ENCODE data around the gene KANSL1. TPM values are rescaled to one million over a fixed set of nuclear protein-coding genes. Genes with fewer than 3 reads are reported as not detected.
A peak's percentile ranks its signal among the peaks of the same experiment; 100 is the strongest.

The KANSL1 gene
- total RNA-seq, 1 donor from 2014 or later, result 121 TPM

GRCh38 chr17:46169913-46170638, 23.2 kb downstream of the KANSL1 start:
- TF ChIP-seq CTCF (conservative IDR thresholded peaks at IDR 0.05), result no peak
- DNase-seq (ENCODE audit: low read depth, low spot score), result no peak
- Mint-ChIP-seq H3K27me3 (ENCODE audit: low read depth) (no peaks in the 10 kb centered on the region), H3K4me1 (peaks cover 30% of the 10 kb centered on the region), H3K27ac (ENCODE audit: unreplicated experiment) (no peak overlapping the region), H3K4me3 (no peak overlapping the region), H3K36me3 (ENCODE audit: low read depth) (peaks cover 4% of the 10 kb centered on the region), H3K9me3 (no peaks in the 10 kb centered on the region)

GRCh38 chr17:46167826-46168569, 25.2 kb downstream of the KANSL1 start:
- DNase-seq (ENCODE audit: low read depth, low spot score), result no peak
- H3K4me3 Mint-ChIP-seq, result peak overlapping the region; percentile 24
- H3K27me3 Mint-ChIP-seq (ENCODE audit: low read depth), result no peaks in the 10 kb centered on the region
- TF ChIP-seq CTCF (conservative IDR thresholded peaks at IDR 0.05), result no peak
- peaks cover 42% of the 10 kb centered on the region for H3K4me1 Mint-ChIP-seq
- H3K27ac Mint-ChIP-seq (ENCODE audit: unreplicated experiment), result peak overlapping the region; percentile 57
- no peaks in the 10 kb centered on the region for H3K9me3 Mint-ChIP-seq
- H3K36me3 Mint-ChIP-seq (ENCODE audit: low read depth), result peaks cover 4% of the 10 kb centered on the region

GRCh38 chr17:46167267-46167666, 26.0 kb downstream of the KANSL1 start:
- TF ChIP-seq CTCF (conservative IDR thresholded peaks at IDR 0.05), result no peak
- peaks cover 45% of the 10 kb centered on the region for H3K4me1 Mint-ChIP-seq

GRCh38 chr17:46166692-46167249, 26.5 kb downstream of the KANSL1 start:
- H3K27me3 Mint-ChIP-seq (ENCODE audit: low read depth), result no peaks in the 10 kb centered on the region
- H3K27ac Mint-ChIP-seq (ENCODE audit: unreplicated experiment), result no peak overlapping the region
- peaks cover 9% of the 10 kb centered on the region for H3K36me3 Mint-ChIP-seq (ENCODE audit: low read depth)
- DNase-seq (ENCODE audit: low read depth, low spot score), result no peak
- H3K4me3 Mint-ChIP-seq, result no peak overlapping the region
- peaks cover 47% of the 10 kb centered on the region for H3K4me1 Mint-ChIP-seq
- H3K9me3 Mint-ChIP-seq, result no peaks in the 10 kb centered on the region
- no peak for TF ChIP-seq CTCF (conservative IDR thresholded peaks at IDR 0.05)

More at GRCh38 chr17:46167267-46167666, 26.0 kb downstream of the KANSL1 start:
- Mint-ChIP-seq H3K27ac (ENCODE audit: unreplicated experiment) (no peak overlapping the region), H3K4me3 (no peak overlapping the region), H3K36me3 (ENCODE audit: low read depth) (peaks cover 9% of the 10 kb centered on the region), H3K27me3 (ENCODE audit: low read depth) (no peaks in the 10 kb centered on the region), H3K9me3 (no peaks in the 10 kb centered on the region)
- no peak for DNase-seq (ENCODE audit: low read depth, low spot score)

- peaks cover 8% of the 10 kb centered on the region for H3K36me3 Mint-ChIP-seq (ENCODE audit: low read depth)
- H3K4me1 Mint-ChIP-seq, result peaks cover 53% of the 10 kb centered on the region
- no peak overlapping the region for H3K4me3 Mint-ChIP-seq
- no peak overlapping the region for H3K27ac Mint-ChIP-seq (ENCODE audit: unreplicated experiment)
- DNase-seq (ENCODE audit: low read depth, low spot score), result no peak
- H3K27me3 Mint-ChIP-seq (ENCODE audit: low read depth), result no peaks in the 10 kb centered on the region
- no peaks in the 10 kb centered on the region for H3K9me3 Mint-ChIP-seq
- TF ChIP-seq CTCF (conservative IDR thresholded peaks at IDR 0.05), result no peak
Measured at GRCh38 chr17:46163929-46164594, 29.2 kb downstream of the KANSL1 start.

Measured in neural crest cell (in vitro differentiated cells).